Suprapubic skin (tissue), 4 donors: Measurements from ENCODE around the gene GRAP2.

Experiments
- POLR2A ChIP-seq, 2 donors: fragments of 450-650 bp; IDR thresholded peaks; one replicate each; pipeline ENCODE4 v1.6.1; 2017; ENCODE audit warnings: antibody characterized with exemption in 2 of 2, mild to moderate bottlenecking in 2 of 2, moderate library complexity in 2 of 2
- POLR2AphosphoS5 ChIP-seq, 3 donors: sonication (generic); formaldehyde crosslinking; IDR thresholded peaks; one replicate each; pipeline ENCODE4 v1.6.1; 2017; ENCODE audit warnings: antibody characterized with exemption in 3 of 3
- TF ChIP-seq, protein P1 (sequence below), 2 donors: fragments of 200-600 bp in 1 of 2; fragments of 450-650 bp in 1 of 2; sonication (generic) in 1 of 2; IDR thresholded peaks; one replicate each; pipeline ENCODE4 v1.5.1; 2016 to 2019; ENCODE audit warnings: antibody characterized with exemption in 2 of 2, mild to moderate bottlenecking in 1 of 2, moderate library complexity in 1 of 2

DNA sequence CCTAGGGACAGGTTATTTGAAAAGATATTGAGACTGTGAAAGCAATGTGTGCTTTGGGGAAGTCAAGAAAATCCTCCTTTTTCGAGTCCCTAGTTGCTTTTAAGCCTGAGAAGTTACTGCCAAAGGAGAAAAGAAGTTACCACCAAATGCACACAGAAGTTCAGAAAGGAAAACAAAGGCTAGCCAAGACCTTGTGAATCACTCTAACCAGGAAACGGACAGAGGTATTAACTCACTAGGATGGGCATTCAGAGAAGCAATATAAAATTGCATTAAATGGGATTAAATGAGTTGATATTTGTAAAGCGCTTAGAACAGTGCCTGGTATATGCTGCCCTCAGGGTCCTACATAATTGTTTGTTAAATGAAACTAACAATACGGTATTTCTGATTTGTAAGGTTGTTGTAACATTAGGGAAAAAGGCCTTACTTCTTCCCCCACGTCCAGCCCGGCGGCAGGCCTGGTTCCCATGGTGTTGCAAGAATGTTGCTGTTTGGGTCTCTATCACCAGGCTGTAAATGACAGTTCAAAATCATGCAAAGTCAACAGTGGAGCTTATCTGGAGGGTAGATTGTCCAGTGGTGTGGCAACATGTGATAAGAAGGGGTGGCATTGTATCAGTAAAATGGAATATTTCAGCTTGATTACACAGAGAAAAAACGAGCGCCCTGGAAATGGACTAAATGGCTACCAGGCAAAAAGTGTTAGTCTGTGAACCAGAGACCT is 66.4 kb downstream of the GRAP2 start:
- no peak for TF ChIP-seq POLR2AphosphoS5 (IDR thresholded peaks at IDR 0.05)
- TF ChIP-seq, protein P1, sequence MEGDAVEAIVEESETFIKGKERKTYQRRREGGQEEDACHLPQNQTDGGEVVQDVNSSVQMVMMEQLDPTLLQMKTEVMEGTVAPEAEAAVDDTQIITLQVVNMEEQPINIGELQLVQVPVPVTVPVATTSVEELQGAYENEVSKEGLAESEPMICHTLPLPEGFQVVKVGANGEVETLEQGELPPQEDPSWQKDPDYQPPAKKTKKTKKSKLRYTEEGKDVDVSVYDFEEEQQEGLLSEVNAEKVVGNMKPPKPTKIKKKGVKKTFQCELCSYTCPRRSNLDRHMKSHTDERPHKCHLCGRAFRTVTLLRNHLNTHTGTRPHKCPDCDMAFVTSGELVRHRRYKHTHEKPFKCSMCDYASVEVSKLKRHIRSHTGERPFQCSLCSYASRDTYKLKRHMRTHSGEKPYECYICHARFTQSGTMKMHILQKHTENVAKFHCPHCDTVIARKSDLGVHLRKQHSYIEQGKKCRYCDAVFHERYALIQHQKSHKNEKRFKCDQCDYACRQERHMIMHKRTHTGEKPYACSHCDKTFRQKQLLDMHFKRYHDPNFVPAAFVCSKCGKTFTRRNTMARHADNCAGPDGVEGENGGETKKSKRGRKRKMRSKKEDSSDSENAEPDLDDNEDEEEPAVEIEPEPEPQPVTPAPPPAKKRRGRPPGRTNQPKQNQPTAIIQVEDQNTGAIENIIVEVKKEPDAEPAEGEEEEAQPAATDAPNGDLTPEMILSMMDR (IDR thresholded peaks at IDR 0.05): no peak
- TF ChIP-seq POLR2A (IDR thresholded peaks at IDR 0.05): no peak
